Caco-2 (cell line): ENCODE results near the gene CHIT1. TPM values are rescaled to one million over a fixed set of nuclear protein-coding genes. Genes with fewer than 3 reads are reported as not detected.

Experiments
- BruUV-seq: library from RNA; stranded (reverse); fragments of 400-500 nt; replicated peaks from 2 replicates; lab custom pipeline; 2021; lab: Mats Ljungman, UMichigan
- CTCF ChIA-PET: fragments of 300-600 bp; sonication (Branson Sonifier 250); formaldehyde crosslinking; loops from one replicate; lab custom pipeline; 2022; ENCODE audit warnings: antibody characterized with exemption; lab: Charles Lee
- POLR2A ChIA-PET: fragments of 300-600 bp; sonication (Branson Sonifier 250); formaldehyde crosslinking; loops from one replicate; lab custom pipeline; 2022; ENCODE audit warnings: antibody characterized with exemption; lab: Charles Lee
- DNase-seq, 2 experiments: peaks; one replicate each; pipeline versions ENCODE4 v3.0.0 to v3.0.0-alpha.2; 2020 to 2022
- H3K27me3 ChIP-seq: replicated peaks from 2 replicates; pipeline ENCODE4 v1.6.0; 2011; ENCODE audit warnings: low read length; ENCODE audit not compliant: control insufficient read depth, insufficient read depth
- H3K36me3 ChIP-seq: 2 replicates; pipeline ENCODE4 v1.5.1; 2011; ENCODE audit warnings: low read length; ENCODE audit not compliant: control insufficient read depth, insufficient read depth
- H3K4me1 ChIP-seq: fragments of 250-450 bp; sonication (Bioruptor Pico); 2 replicates; pipeline ENCODE4 v1.5.1; 2020; ENCODE audit warnings: mild to moderate bottlenecking
- H3K4me3 ChIP-seq: 2 replicates; pipeline ENCODE4 v1.5.1; 2011; ENCODE audit warnings: low read depth, mild to moderate bottlenecking, control low read depth, low read length
- H3K9me3 ChIP-seq: fragments of 250-450 bp; sonication (Bioruptor Pico); 2 replicates; pipeline ENCODE4 v1.5.1; 2020; ENCODE audit warnings: mild to moderate bottlenecking, moderate library complexity
- H3K27ac Mint-ChIP-seq: one replicate; pipeline ENCODE4 v1.8.0; 2022; ENCODE audit warnings: mixed read lengths; ENCODE audit not compliant: unreplicated experiment
- H3K27me3 Mint-ChIP-seq: one replicate; pipeline ENCODE4 v1.8.0; 2022; ENCODE audit warnings: mixed read lengths; ENCODE audit not compliant: insufficient read depth, unreplicated experiment
- H3K36me3 Mint-ChIP-seq: one replicate; pipeline ENCODE4 v1.8.0; 2022; ENCODE audit warnings: mild to moderate bottlenecking, mixed read lengths; ENCODE audit not compliant: insufficient read depth, unreplicated experiment
- H3K4me1 Mint-ChIP-seq: one replicate; pipeline ENCODE4 v1.8.0; 2022; ENCODE audit warnings: low read depth, mixed read lengths; ENCODE audit not compliant: unreplicated experiment
- H3K4me3 Mint-ChIP-seq: one replicate; pipeline ENCODE4 v1.8.0; 2022; ENCODE audit warnings: mild to moderate bottlenecking, moderate library complexity, mixed read lengths; ENCODE audit not compliant: unreplicated experiment
- H3K9me3 Mint-ChIP-seq: one replicate; pipeline ENCODE4 v1.8.0; 2022; ENCODE audit warnings: mixed read lengths; ENCODE audit not compliant: unreplicated experiment
- CTCF ChIP-seq, 2 experiments: fragments of 200-600 bp in 1 of 2; IDR thresholded peaks; 1 replicate in 1 of 2; 2 replicates in 1 of 2; pipeline versions ENCODE4 v1.5.1 to v1.8.0; 2011 to 2022; ENCODE audit warnings: antibody characterized with exemption in 1 of 2, control low read depth in 1 of 2, inconsistent platforms in 1 of 2, low read depth in 1 of 2, low read length in 1 of 2, mild to moderate bottlenecking in 1 of 2, moderate library complexity in 1 of 2; ENCODE audit not compliant: insufficient read depth in 1 of 2, severe bottlenecking in 1 of 2, unreplicated experiment in 1 of 2
- intact Hi-C: fragments of 100-400 bp; cut with micrococcal nuclease; formaldehyde crosslinking; loops from one replicate; pipeline ENCODE4 v1.10.0; 2022; ENCODE audit not compliant: unreplicated experiment
- total RNA-seq: library from RNA; stranded (reverse); gene quantifications from 2 replicates; pipeline ENCODE4 v1.2.3, GENCODE V29; 2022

The CHIT1 gene
- total RNA-seq, 1 experiment from 2014 or later: not detected

- no TSS peak for BruUV-seq
- Mint-ChIP-seq H3K4me3 (no peak overlapping the region), H3K4me1 (peaks cover 20% of the 10 kb centered on the region), H3K27me3 (no peaks in the 10 kb centered on the region), H3K9me3 (no peaks in the 10 kb centered on the region), H3K36me3 (no peaks in the 10 kb centered on the region), H3K27ac (no peak overlapping the region)
- ChIA-PET CTCF (no interaction called here), POLR2A (no interaction called here)
- TF ChIP-seq CTCF (IDR thresholded peaks at IDR 0.05; ENCODE audit: insufficient read depth in 1 of 2, low read depth in 1 of 2, low read length in 1 of 2, severe bottlenecking in 1 of 2, unreplicated experiment in 1 of 2): no peak
- DNase-seq: no peak
- Histone ChIP-seq H3K27me3 (no peaks in the 10 kb centered on the region), H3K4me1 (peaks cover 19% of the 10 kb centered on the region), H3K4me3 (no peak overlapping the region), H3K36me3 (no peaks in the 10 kb centered on the region), H3K9me3 (no peaks in the 10 kb centered on the region)
- intact Hi-C loops: no loop called here
Observed at GRCh38 chr1:203219934-203220333, 9.5 kb downstream of the CHIT1 start.

GRCh38 chr1:203219171-203219570 is 10.3 kb downstream of the CHIT1 start:
- peaks cover 21% of the 10 kb centered on the region for H3K4me1 ChIP-seq
- BruUV-seq: no TSS peak
- intact Hi-C loops: no loop called here
- TF ChIP-seq CTCF (IDR thresholded peaks at IDR 0.05; ENCODE audit: insufficient read depth in 1 of 2, low read depth in 1 of 2, low read length in 1 of 2, severe bottlenecking in 1 of 2, unreplicated experiment in 1 of 2): no peak
- ChIA-PET POLR2A (no interaction called here), CTCF (interaction anchor here (4.5 kb wide), 1 partner anchor 101 kb away, joined by 131 read pairs; no protein-coding TSS in a partner anchor)
- no peak overlapping the region for H3K4me3 Mint-ChIP-seq
- H3K4me3 ChIP-seq: no peak overlapping the region
- no peak for DNase-seq
- H3K27me3 Mint-ChIP-seq: no peaks in the 10 kb centered on the region
- peaks cover 25% of the 10 kb centered on the region for H3K4me1 Mint-ChIP-seq
- H3K9me3 ChIP-seq: no peaks in the 10 kb centered on the region
- no peak overlapping the region for H3K27ac Mint-ChIP-seq
- H3K36me3 Mint-ChIP-seq: no peaks in the 10 kb centered on the region
- no peaks in the 10 kb centered on the region for H3K27me3 ChIP-seq
- H3K9me3 Mint-ChIP-seq: no peaks in the 10 kb centered on the region
- H3K36me3 ChIP-seq: no peaks in the 10 kb centered on the region

- no peaks in the 10 kb centered on the region for H3K9me3 ChIP-seq
- H3K4me1 ChIP-seq: peaks cover 27% of the 10 kb centered on the region
- TF ChIP-seq CTCF (IDR thresholded peaks at IDR 0.05; ENCODE audit: insufficient read depth in 1 of 2, low read depth in 1 of 2, low read length in 1 of 2, severe bottlenecking in 1 of 2, unreplicated experiment in 1 of 2): no peak
- Mint-ChIP-seq H3K27ac (no peak overlapping the region), H3K4me1 (peaks cover 34% of the 10 kb centered on the region), H3K36me3 (no peaks in the 10 kb centered on the region), H3K9me3 (no peaks in the 10 kb centered on the region), H3K4me3 (no peak overlapping the region), H3K27me3 (no peaks in the 10 kb centered on the region)
- no peak overlapping the region for H3K4me3 ChIP-seq
- ChIA-PET CTCF (interaction anchor here (0.8 to 4.5 kb wide), 5 partner anchors 29 to 178 kb away, joined by 3 to 131 read pairs (median 56); partner anchors contain the start of gene ADORA1), POLR2A (no interaction called here)
- intact Hi-C loops: loop anchor here (2.0 kb wide), 1 partner anchor 27 kb away; no protein-coding TSS in a partner anchor
- no peak for DNase-seq
- no TSS peak for BruUV-seq
- H3K36me3 ChIP-seq: no peaks in the 10 kb centered on the region
- H3K27me3 ChIP-seq: no peaks in the 10 kb centered on the region
Observed at GRCh38 chr1:203217668-203218067, 11.8 kb downstream of the CHIT1 start.
